Astrocyte (in vitro differentiated cells and primary cell): Measurements from ENCODE around the gene XXYLT1.

ENCODE experiments used
- CTCF ChIP-seq: IDR thresholded peaks from 2 replicates; pipeline ENCODE4 v1.5.1; 2011; ENCODE audit warnings: low read depth, mild to moderate bottlenecking, inconsistent platforms, low read length, moderate library complexity; ENCODE audit not compliant: insufficient read depth
- EZH2 ChIP-seq: IDR thresholded peaks from 2 replicates; pipeline ENCODE4 v1.6.1; 2012; ENCODE audit warnings: mild to moderate bottlenecking, low read length, inconsistent platforms; ENCODE audit not compliant: insufficient read depth

GRCh38 chr3:195160908-195161434 lies 110.0 kb downstream of the XXYLT1 start:
- TF ChIP-seq CTCF (no peak), EZH2 (no peak)
